OCI-LY7 (cell line): ENCODE results near the gene LCP1. TPM values are rescaled to one million over a fixed set of nuclear protein-coding genes. Genes with fewer than 3 reads are reported as not detected.

Experiments used
- BruUV-seq: library from RNA; stranded (reverse); fragments of 400-500 nt; replicated peaks from 2 replicates; lab custom pipeline; 2021; lab: Mats Ljungman, UMichigan
- CTCF ChIA-PET: fragments of 300-600 bp; sonication (Branson Sonifier 250); formaldehyde crosslinking; loops from one replicate; lab custom pipeline; 2022; ENCODE audit warnings: antibody characterized with exemption; ENCODE audit not compliant: unreplicated experiment; lab: Charles Lee
- POLR2A ChIA-PET: fragments of 300-600 bp; sonication (Branson Sonifier 250); formaldehyde crosslinking; loops from one replicate; lab custom pipeline; 2022; ENCODE audit warnings: antibody characterized with exemption; lab: Charles Lee
- DNase-seq: peaks from one replicate; pipeline ENCODE4 v3.0.0-alpha.2; 2015; ENCODE audit warnings: low spot score
- H2AFZ ChIP-seq: fragments of 200-600 bp; sonication (generic), shearing (Covaris generic); 2 replicates; pipeline ENCODE4 v1.6.1; 2014; ENCODE audit warnings: mild to moderate bottlenecking, antibody characterized with exemption, low read length, moderate library complexity
- H3K27ac ChIP-seq: fragments of 200-600 bp; sonication (generic); 2 replicates; pipeline ENCODE4 v1.5.1; 2014; ENCODE audit warnings: mixed run types, low read depth, mild to moderate bottlenecking, moderate library complexity, low read length, inconsistent platforms; ENCODE audit not compliant: poor library complexity, severe bottlenecking
- H3K36me3 ChIP-seq: fragments of 200-600 bp; sonication (generic); 2 replicates; pipeline ENCODE4 v1.6.1; 2014; ENCODE audit warnings: mild to moderate bottlenecking, antibody characterized with exemption, low read length, moderate library complexity, mixed read lengths; ENCODE audit not compliant: insufficient read depth
- H3K4me1 ChIP-seq: fragments of 200-600 bp; sonication (generic); 2 replicates; pipeline ENCODE4 v1.5.1; 2014; ENCODE audit warnings: mild to moderate bottlenecking, low read length; ENCODE audit not compliant: insufficient read depth, poor library complexity, severe bottlenecking
- H3K4me2 ChIP-seq: fragments of 200-600 bp; sonication (generic); 2 replicates; pipeline ENCODE4 v1.6.1; 2014; ENCODE audit warnings: mild to moderate bottlenecking, low read length
- H3K4me3 ChIP-seq: fragments of 200-600 bp; sonication (generic); 2 replicates; pipeline ENCODE4 v1.5.1; 2014; ENCODE audit warnings: mild to moderate bottlenecking, low read depth, low read length; ENCODE audit not compliant: poor library complexity, severe bottlenecking
- H3K79me2 ChIP-seq: fragments of 200-600 bp; sonication (generic); 2 replicates; pipeline ENCODE4 v1.6.1; 2016; ENCODE audit warnings: low read depth, mild to moderate bottlenecking, low read length, moderate library complexity, mixed read lengths; ENCODE audit not compliant: insufficient read depth
- H3K9me2 ChIP-seq: fragments of 200-600 bp; sonication (generic); 2 replicates; pipeline ENCODE4 v1.6.1; 2016; ENCODE audit warnings: mild to moderate bottlenecking, low read length, mixed read lengths; ENCODE audit not compliant: insufficient read depth
- H3K9me3 ChIP-seq: fragments of 200-600 bp; sonication (generic); 2 replicates; pipeline ENCODE4 v1.6.1; 2014; ENCODE audit warnings: mild to moderate bottlenecking, mixed run types, low read length, mixed read lengths
- H4K20me1 ChIP-seq: fragments of 200-600 bp; sonication (generic); 2 replicates; pipeline ENCODE4 v1.6.1; 2014; ENCODE audit warnings: mild to moderate bottlenecking, antibody characterized with exemption, low read length, moderate library complexity, mixed read lengths; ENCODE audit not compliant: insufficient read depth
- EZH2phosphoT487 ChIP-seq: fragments of 200-600 bp; sonication (generic); IDR thresholded peaks from 2 replicates; pipeline ENCODE4 v1.6.1; 2018; ENCODE audit warnings: low read depth, borderline replicate concordance, mild to moderate bottlenecking, mixed run types, antibody characterized with exemption, low read length, moderate library complexity, mixed read lengths
- intact Hi-C: fragments of 100-400 bp; cut with micrococcal nuclease; formaldehyde crosslinking; loops from one replicate; pipeline ENCODE4 v1.10.0; 2022; ENCODE audit not compliant: unreplicated experiment
- small RNA-seq: library from RNA; depleted of rRNA; stranded (forward); fragments of <200 nt; gene quantifications from one replicate; pipeline ENCODE3, GENCODE V24; 2014
- total RNA-seq, 2 experiments: library from RNA; depleted of rRNA in 1 of 2; stranded (reverse); fragments of >200 nt in 1 of 2; shearing (Covaris generic) in 1 of 2; gene quantifications; 2 replicates each; pipeline ENCODE4 v1.2.3, GENCODE V29; 2014 to 2022
- TF ChIP-seq, protein P1 (sequence below): fragments of 200-600 bp; sonication (generic); conservative IDR thresholded peaks from 2 replicates; pipeline ENCODE4 v1.5.1; 2014; ENCODE audit warnings: mild to moderate bottlenecking, antibody characterized with exemption, low read length, moderate library complexity, mixed read lengths

The LCP1 gene
- total RNA-seq, 2 experiments from 2014 or later = 292 to 565 TPM

DNA sequence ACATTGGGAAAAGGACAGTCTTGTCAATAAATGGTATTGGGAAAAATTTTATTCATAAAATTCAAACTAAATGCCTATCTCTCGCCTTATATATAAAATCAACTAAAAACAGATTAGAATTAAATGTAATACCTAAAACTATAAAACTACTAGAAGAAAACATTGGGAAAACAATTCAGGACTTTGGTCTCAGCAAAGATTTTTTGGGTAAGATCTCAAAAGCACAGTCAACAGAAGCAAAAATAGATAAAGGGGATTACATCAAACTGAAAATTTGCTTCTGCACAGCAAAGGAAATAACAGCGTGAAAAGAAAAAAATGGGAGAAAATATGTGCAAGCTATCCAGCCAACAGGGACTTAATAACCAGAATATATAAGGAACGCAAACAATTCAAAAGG, 105.2 kb downstream of the LCP1 start:
- DNase-seq = no peak
- Histone ChIP-seq H3K4me1 (peaks cover 2% of the 10 kb centered on the region), H3K36me3 (no peaks in the 10 kb centered on the region), H3K9me2 (no peaks in the 10 kb centered on the region), H3K9me3 (no peaks in the 10 kb centered on the region), H3K27ac (no peak overlapping the region), H3K4me3 (no peak overlapping the region), H2AFZ (no peak overlapping the region), H3K79me2 (no peaks in the 10 kb centered on the region), H3K4me2 (no peak overlapping the region), H4K20me1 (no peaks in the 10 kb centered on the region)
- no TSS peak for BruUV-seq
- intact Hi-C loops = no loop called here
- TF ChIP-seq, protein P1, sequence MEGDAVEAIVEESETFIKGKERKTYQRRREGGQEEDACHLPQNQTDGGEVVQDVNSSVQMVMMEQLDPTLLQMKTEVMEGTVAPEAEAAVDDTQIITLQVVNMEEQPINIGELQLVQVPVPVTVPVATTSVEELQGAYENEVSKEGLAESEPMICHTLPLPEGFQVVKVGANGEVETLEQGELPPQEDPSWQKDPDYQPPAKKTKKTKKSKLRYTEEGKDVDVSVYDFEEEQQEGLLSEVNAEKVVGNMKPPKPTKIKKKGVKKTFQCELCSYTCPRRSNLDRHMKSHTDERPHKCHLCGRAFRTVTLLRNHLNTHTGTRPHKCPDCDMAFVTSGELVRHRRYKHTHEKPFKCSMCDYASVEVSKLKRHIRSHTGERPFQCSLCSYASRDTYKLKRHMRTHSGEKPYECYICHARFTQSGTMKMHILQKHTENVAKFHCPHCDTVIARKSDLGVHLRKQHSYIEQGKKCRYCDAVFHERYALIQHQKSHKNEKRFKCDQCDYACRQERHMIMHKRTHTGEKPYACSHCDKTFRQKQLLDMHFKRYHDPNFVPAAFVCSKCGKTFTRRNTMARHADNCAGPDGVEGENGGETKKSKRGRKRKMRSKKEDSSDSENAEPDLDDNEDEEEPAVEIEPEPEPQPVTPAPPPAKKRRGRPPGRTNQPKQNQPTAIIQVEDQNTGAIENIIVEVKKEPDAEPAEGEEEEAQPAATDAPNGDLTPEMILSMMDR = no peak
- no peak for TF ChIP-seq EZH2phosphoT487
- POLR2A ChIA-PET = no interaction called here
- CTCF ChIA-PET = no interaction called here

Small RNA genes within 50 kb of the gene (small RNA-seq; reads per million reads assigned to genes)
- not detected for gene RN7SL288P

Other genes with a start within 250 kb of the LCP1 start
- gene ZC3H13, start 129.4 kb downstream of the LCP1 start, total RNA-seq (2014; rRNA removed; shearing (Covaris generic)) = 27.2 and 28.2 TPM in 2 replicates
- 40.9 and 43.9 TPM in 2 replicates for gene ZC3H13, start 129.4 kb downstream of the LCP1 start, total RNA-seq (2022)
- gene CPB2, start 77.1 kb downstream of the LCP1 start, total RNA-seq (2014; rRNA removed; shearing (Covaris generic)) = not detected in 2 replicates
- gene CPB2, start 77.1 kb downstream of the LCP1 start, total RNA-seq (2022) = not detected in 2 replicates
- not detected in 2 replicates for gene LRRC63, start 29.8 kb upstream of the LCP1 start, total RNA-seq (2014; rRNA removed; shearing (Covaris generic))
- gene LRRC63, start 29.8 kb upstream of the LCP1 start, total RNA-seq (2022) = not detected in 2 replicates
- 316 and 383 TPM in 2 replicates for gene RUBCNL, start 205.1 kb upstream of the LCP1 start, total RNA-seq (2014; rRNA removed; shearing (Covaris generic))
- 352 and 446 TPM in 2 replicates for gene RUBCNL, start 205.1 kb upstream of the LCP1 start, total RNA-seq (2022)